NOMO-1 treated with dmso at 0.1 percent for 144 hours (cell line): Measurements from ENCODE around the gene CCT5.
A peak's percentile ranks its signal among the peaks of the same experiment; 100 is the strongest.
"Not testable (repeated sequence)": the region's sequence is repeated elsewhere in the genome, so short reads cannot be mapped to it uniquely, and the experiment has no call there.

Source experiments
- DNase-seq: peaks from one replicate; lab custom pipeline; 2025; ENCODE audit not compliant: unreplicated experiment; lab: John Stamatoyannopoulos, UW

Gene CCT5

GRCh38 chr5:10297646-10298204, 47.6 kb downstream of the CCT5 start:
- no peak for DNase-seq

GRCh38 chr5:10300246-10300645, 50.2 kb downstream of the CCT5 start:
- no peak for DNase-seq

GRCh38 chr5:10301266-10301665, 51.2 kb downstream of the CCT5 start:
- no peak for DNase-seq

- no peak for DNase-seq
Observed at GRCh38 chr5:10301842-10302610, 51.9 kb downstream of the CCT5 start.

GRCh38 chr5:10303201-10303600, 53.1 kb downstream of the CCT5 start:
- DNase-seq: no peak

GRCh38 chr5:10303699-10304170, 53.7 kb downstream of the CCT5 start:
- DNase-seq: no peak

- DNase-seq: no peak
Observed at GRCh38 chr5:10304932-10305331, 54.9 kb downstream of the CCT5 start.

- DNase-seq: no peak
Observed at GRCh38 chr5:10306114-10306513, 56.0 kb downstream of the CCT5 start.

GRCh38 chr5:10306806-10307205, 56.7 kb downstream of the CCT5 start:
- DNase-seq: no peak

GRCh38 chr5:10307206-10308148, 57.4 kb downstream of the CCT5 start, which contains the start of gene CMBL:
TSS of gene CMBL (minus strand) at chr5:10307902. CDS start at chr5:10290762, 17,140 bp downstream.
- DNase-seq: peak; percentile 67

- no peak for DNase-seq
Observed at GRCh38 chr5:10308844-10309243, 58.8 kb downstream of the CCT5 start.

GRCh38 chr5:10310066-10310779, 60.1 kb downstream of the CCT5 start:
- no peak for DNase-seq

GRCh38 chr5:10310835-10311570, 60.9 kb downstream of the CCT5 start:
- DNase-seq: not testable (repeated sequence)

GRCh38 chr5:10311595-10312425, 61.7 kb downstream of the CCT5 start:
- DNase-seq: no peak

GRCh38 chr5:10315201-10315600, 65.1 kb downstream of the CCT5 start:
- no peak for DNase-seq
